ENCODE data around the gene NDRG3. TPM values are rescaled to one million over a fixed set of nuclear protein-coding genes. Genes with fewer than 3 reads are reported as not detected.

Gene NDRG3
- total RNA-seq, 1 experiment from 2014 or later: 23.6 TPM

DNA sequence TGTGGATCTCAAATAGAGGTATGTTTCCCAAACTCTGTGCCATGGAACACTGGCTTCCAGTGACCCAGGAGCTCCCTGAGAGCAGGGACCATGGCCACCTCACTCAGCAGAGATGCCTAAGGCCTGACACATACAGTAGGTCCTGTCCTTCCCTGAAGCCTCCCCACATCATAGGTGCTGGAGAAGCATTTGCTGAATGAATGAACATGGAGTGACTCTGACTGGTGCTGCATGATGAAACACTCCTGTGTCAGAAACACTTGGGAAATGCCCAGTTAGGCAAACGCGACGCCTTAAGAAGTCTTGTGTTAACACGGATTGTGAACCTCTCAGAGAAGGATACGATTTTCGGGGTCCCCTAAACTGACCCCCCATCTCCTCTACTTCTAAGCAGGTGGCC lies 114.2 kb downstream of the NDRG3 start:
- no peaks in the 10 kb centered on the region for H3K9me3 Mint-ChIP-seq
- no CpG with 5 or more reads among the region's 6 CpGs for WGBS (ENCODE audit: extremely low coverage, insufficient read length, low lambda C conversion rate)

More for the DNA sequence above, 114.2 kb downstream of the NDRG3 start:
- Histone ChIP-seq H2BK120ac (ENCODE audit: low read depth, low read length, poor library complexity, severe bottlenecking) (no peak overlapping the region), H3K79me2 (ENCODE audit: insufficient read depth, low read length) (no peaks in the 10 kb centered on the region), H3K9ac (ENCODE audit: extremely low read depth, insufficient read length, low read length) (no peak overlapping the region), H3K23me2 (ENCODE audit: insufficient read length, low read depth, low read length, poor library complexity, severe bottlenecking) (no peaks in the 10 kb centered on the region), H4K5ac (ENCODE audit: insufficient read length, low read depth, low read length) (no peak overlapping the region), H2AK5ac (ENCODE audit: insufficient read length, low read length) (no peak overlapping the region), H3T11ph (ENCODE audit: low read length) (no peak overlapping the region), H3K14ac (ENCODE audit: insufficient read depth, low read length) (no peak overlapping the region), H3K27me3 (ENCODE audit: insufficient read depth, low read length) (no peaks in the 10 kb centered on the region), H2AFZ (ENCODE audit: low read length) (no peak overlapping the region), H3K9me3 (ENCODE audit: control insufficient read depth, low read depth, low read length) (no peaks in the 10 kb centered on the region), H2BK20ac (ENCODE audit: low read depth, low read length, poor library complexity, severe bottlenecking) (no peak overlapping the region), H4K91ac (ENCODE audit: insufficient read length, low read depth, low read length) (no peak overlapping the region), H3K79me1 (ENCODE audit: insufficient read depth, low read depth, low read length, poor library complexity, severe bottlenecking) (no peaks in the 10 kb centered on the region), H4K8ac (replicated peaks; ENCODE audit: insufficient read length, low read depth, low read length) (no peak overlapping the region), H3K4ac (ENCODE audit: low read depth, low read length) (no peak overlapping the region), H2BK15ac (ENCODE audit: low read depth, low read length) (no peak overlapping the region), H3K18ac (ENCODE audit: insufficient read length, low read depth, low read length) (no peak overlapping the region), H4K20me1 (ENCODE audit: control insufficient read depth, insufficient read depth, insufficient read length) (no peaks in the 10 kb centered on the region), H3K27ac (ENCODE audit: insufficient read length, low read depth, low read length) (no peak overlapping the region), H3K4me2 (ENCODE audit: insufficient read depth, insufficient read length, low read length) (no peak overlapping the region), H3K23ac (ENCODE audit: insufficient read length, low read depth, low read length) (no peak overlapping the region), H3K56ac (ENCODE audit: insufficient read length, low read depth, low read length) (no peak overlapping the region), H2BK12ac (ENCODE audit: insufficient read length, low read depth, low read length) (no peak overlapping the region), H2BK5ac (ENCODE audit: insufficient read length, low read length) (no peak overlapping the region), H3K4me1 (ENCODE audit: insufficient read depth, low read length) (no peaks in the 10 kb centered on the region; the same call in 1 of the 2 replicates)
- DNase-seq: no peak
- H3K4me3 Mint-ChIP-seq: no peak overlapping the region
- no peaks in the 10 kb centered on the region for H3K27me3 Mint-ChIP-seq (ENCODE audit: low read depth)
- peak overlapping the region in 1 of 3 experiments; percentile 34; a peak in 1 of 7 replicates for H3K27ac Mint-ChIP-seq
- no peaks in the 10 kb centered on the region for H3K36me3 Mint-ChIP-seq (ENCODE audit: insufficient read depth in 1 of 3, low read depth in 3 of 3)
- TF ChIP-seq, protein P1, sequence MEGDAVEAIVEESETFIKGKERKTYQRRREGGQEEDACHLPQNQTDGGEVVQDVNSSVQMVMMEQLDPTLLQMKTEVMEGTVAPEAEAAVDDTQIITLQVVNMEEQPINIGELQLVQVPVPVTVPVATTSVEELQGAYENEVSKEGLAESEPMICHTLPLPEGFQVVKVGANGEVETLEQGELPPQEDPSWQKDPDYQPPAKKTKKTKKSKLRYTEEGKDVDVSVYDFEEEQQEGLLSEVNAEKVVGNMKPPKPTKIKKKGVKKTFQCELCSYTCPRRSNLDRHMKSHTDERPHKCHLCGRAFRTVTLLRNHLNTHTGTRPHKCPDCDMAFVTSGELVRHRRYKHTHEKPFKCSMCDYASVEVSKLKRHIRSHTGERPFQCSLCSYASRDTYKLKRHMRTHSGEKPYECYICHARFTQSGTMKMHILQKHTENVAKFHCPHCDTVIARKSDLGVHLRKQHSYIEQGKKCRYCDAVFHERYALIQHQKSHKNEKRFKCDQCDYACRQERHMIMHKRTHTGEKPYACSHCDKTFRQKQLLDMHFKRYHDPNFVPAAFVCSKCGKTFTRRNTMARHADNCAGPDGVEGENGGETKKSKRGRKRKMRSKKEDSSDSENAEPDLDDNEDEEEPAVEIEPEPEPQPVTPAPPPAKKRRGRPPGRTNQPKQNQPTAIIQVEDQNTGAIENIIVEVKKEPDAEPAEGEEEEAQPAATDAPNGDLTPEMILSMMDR (conservative IDR thresholded peaks at IDR 0.05): no peak
- H3K4me1 Mint-ChIP-seq: peaks cover 6 to 8% of the 10 kb centered on the region in 2 experiments; a peak in 3 of 4 replicates
